Heart right ventricle (tissue), 16 donors: ENCODE data around the gene CUL4A. TPM values are rescaled to one million over a fixed set of nuclear protein-coding genes. Genes with fewer than 3 reads are reported as not detected.

Experiments used
- ATAC-seq, 8 donors: fragments of 200-7000 bp; cut with Tn5 transposase; one replicate each; pipeline ENCODE4 v1.9.1; 2020; ENCODE audit warnings: mild to moderate bottlenecking in 8 of 8, moderate library complexity in 8 of 8, moderate number of reproducible peaks in 1 of 8
- DNase-seq, 2 donors: peaks; one replicate each; pipeline ENCODE4 v3.0.0-alpha.2; 2020
- H3K27ac ChIP-seq, 10 donors: fragments of 200-600 bp; sonication (generic) in 2 of 10; one replicate each; pipeline versions ENCODE4 v1.5.0 to v1.8.0; 2020 to 2022; ENCODE audit warnings: mild to moderate bottlenecking in 3 of 10
- H3K27me3 ChIP-seq, 7 donors: fragments of 200-600 bp; one replicate each; pipeline ENCODE4 v1.8.0; 2021 to 2022; ENCODE audit warnings: mild to moderate bottlenecking in 2 of 7
- H3K36me3 ChIP-seq, 9 donors: fragments of 200-600 bp; sonication (generic) in 1 of 9; one replicate each; pipeline versions ENCODE4 v1.5.0 to v1.8.0; 2020 to 2022; ENCODE audit warnings: mild to moderate bottlenecking in 2 of 9
- H3K4me1 ChIP-seq, 9 donors: fragments of 200-600 bp; sonication (generic) in 1 of 9; one replicate each; pipeline versions ENCODE4 v1.5.0 to v1.8.0; 2020 to 2022; ENCODE audit warnings: mild to moderate bottlenecking in 4 of 9
- H3K4me3 ChIP-seq, 10 donors: fragments of 200-600 bp; sonication (generic) in 2 of 10; one replicate each; pipeline versions ENCODE4 v1.5.0 to v1.8.0; 2020 to 2022; ENCODE audit warnings: mild to moderate bottlenecking in 7 of 10, moderate library complexity in 2 of 10
- H3K9me3 ChIP-seq, 11 donors: fragments of 200-600 bp in 10 of 11; sonication (generic) in 2 of 11; one replicate each; pipeline versions ENCODE4 v1.5.0 to v1.8.0; 2013 to 2022; ENCODE audit warnings: mild to moderate bottlenecking in 2 of 11, control low read depth in 1 of 11, moderate library complexity in 1 of 11
- WGBS, 2 donors: extraction: QIAGEN DNeasy Blood & Tissue Kit; methylation state at CpG; one replicate each; pipeline ENCODE4 v1.1.7; 2013; ENCODE audit warnings: inconsistent platforms in 1 of 2; 5-methylcytosine and 5-hydroxymethylcytosine counted together
- intact Hi-C, 10 donors: fragments of 100-400 bp; cut with DNase I; formaldehyde crosslinking; loops; one replicate each; pipeline versions ENCODE4 v1.11.1 to v1.14.2; 2022
- polyA plus RNA-seq, 2 donors: library from polyadenylated mRNA; stranded (reverse); fragments of 200-250 nt; gene quantifications; one replicate each; pipeline ENCODE4 v1.2.3, GENCODE V29; 2013
- total RNA-seq, 10 donors: library from RNA; stranded (reverse); fragmentation: NEBNext Ultra II Directional in 3 of 10; extraction: Animal tissue kit (Norgen Biotek cat#: 25700) in 3 of 10; gene quantifications; one replicate each; pipeline versions ENCODE4 v1.2.1 to v1.2.4, GENCODE V29; 2021 to 2023
- TF ChIP-seq, protein P1 (sequence below), 9 donors: fragments of 200-600 bp; sonication (generic) in 2 of 9; IDR thresholded peaks; one replicate each; pipeline versions ENCODE4 v1.5.0 to v1.8.0; 2021 to 2022; ENCODE audit warnings: antibody characterized with exemption in 9 of 9, mild to moderate bottlenecking in 5 of 9, moderate library complexity in 1 of 9
- donor health status: Arrhythmogenic right ventricular cardiomyopathy.
- donor health status: ischemic (EF 13 %, LVEDD 7.1; RV severe dilation, severe dysfunction).
- donor health status: healthy with polysubstance abuse.
- donor health status: DM: no; HTN: yes; CAD: no.
- donor health status: DM: no; HTN: no; CAD: no.
- donor health status: ischemic (EF 25% LVEDD 6.9; RV normal size, moderate dysfunction).
- donor health status: ischemic (EF 25% LVEDD 5.7; RV mildly dilated, moderate dysfunction).
- donor health status: healthy.
- donor health status: DM: yes; HTN: yes; CAD: no.
- donor health status: Ischemic cardiomyopathy.
- donor health status: ischemic (EF 35%, LVEDD 5.7; RV mildly dilated, moderate dysfunction).
- donor health status: nonischemic (EF 11% LVEDD 7.7; RV severe dilation, severe dysfunction).
- donor health status: DM: yes; HTN: yes; CAD: no.
- donor health status: PGD.
- donor health status: ischemic (EF 29% LVEDD 5.4; RV normal size, mild dysfunction).
- donor health status: nonischemic (EF 23%, LVEDD 6.1; RV moderate dilation, normal function).

CUL4A gene
- total and polyA plus RNA-seq, 12 donors, result 35.8 to 141 (median 110) TPM

DNA sequence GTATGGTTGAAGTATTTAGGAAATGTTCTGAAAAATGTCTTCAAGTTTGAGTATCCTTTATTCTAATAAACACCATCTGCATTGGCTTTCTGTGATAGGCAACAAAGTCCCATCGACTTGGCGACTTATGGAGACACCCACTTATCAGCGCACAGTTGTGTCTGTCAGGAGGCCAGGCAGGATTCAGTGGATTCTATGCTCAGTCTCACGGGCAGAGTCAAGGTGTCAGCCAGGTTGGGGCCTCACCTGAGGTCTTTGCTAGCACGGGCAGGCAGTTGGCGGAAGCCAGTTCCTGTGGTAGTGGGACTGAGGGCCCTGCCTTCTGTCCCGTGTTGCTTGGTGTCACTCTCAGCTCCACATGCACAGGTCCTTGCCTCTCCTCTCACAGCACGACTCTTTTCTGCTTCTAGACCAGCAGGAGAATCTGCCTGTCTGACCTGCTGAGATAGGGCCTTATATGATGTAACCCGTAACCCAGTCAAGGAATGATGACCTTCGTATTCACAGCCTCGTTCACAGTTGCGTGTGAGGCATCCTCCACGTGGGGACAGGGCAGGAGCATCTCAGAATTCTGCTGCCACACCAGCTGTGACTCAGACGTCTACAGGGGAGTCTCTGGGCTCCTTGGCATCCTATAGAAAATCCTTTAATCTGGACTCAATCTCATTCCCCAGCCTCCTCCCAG, 10.0 kb downstream of the CUL4A start:
- intact Hi-C loops, result loop anchor here in 3 of 10 donors (10.0 kb wide), 2 partner anchors 65 to 275 kb away; partner anchors contain the start of gene PROZ (in 1 of the 3)
- H3K27ac ChIP-seq, result peak overlapping the region in 7 of 10 donors; percentile 16 to 81 (median 58)
- peaks cover 0 to 60% (median 5%) of the 10 kb centered on the region in 9 donors for H3K36me3 ChIP-seq
- no peaks in the 10 kb centered on the region for H3K27me3 ChIP-seq
- 70% methylated on average over 14 of the region's 14 CpGs for WGBS, 2 donors
- H3K4me3 ChIP-seq, result no peak overlapping the region
- TF ChIP-seq, protein P1, sequence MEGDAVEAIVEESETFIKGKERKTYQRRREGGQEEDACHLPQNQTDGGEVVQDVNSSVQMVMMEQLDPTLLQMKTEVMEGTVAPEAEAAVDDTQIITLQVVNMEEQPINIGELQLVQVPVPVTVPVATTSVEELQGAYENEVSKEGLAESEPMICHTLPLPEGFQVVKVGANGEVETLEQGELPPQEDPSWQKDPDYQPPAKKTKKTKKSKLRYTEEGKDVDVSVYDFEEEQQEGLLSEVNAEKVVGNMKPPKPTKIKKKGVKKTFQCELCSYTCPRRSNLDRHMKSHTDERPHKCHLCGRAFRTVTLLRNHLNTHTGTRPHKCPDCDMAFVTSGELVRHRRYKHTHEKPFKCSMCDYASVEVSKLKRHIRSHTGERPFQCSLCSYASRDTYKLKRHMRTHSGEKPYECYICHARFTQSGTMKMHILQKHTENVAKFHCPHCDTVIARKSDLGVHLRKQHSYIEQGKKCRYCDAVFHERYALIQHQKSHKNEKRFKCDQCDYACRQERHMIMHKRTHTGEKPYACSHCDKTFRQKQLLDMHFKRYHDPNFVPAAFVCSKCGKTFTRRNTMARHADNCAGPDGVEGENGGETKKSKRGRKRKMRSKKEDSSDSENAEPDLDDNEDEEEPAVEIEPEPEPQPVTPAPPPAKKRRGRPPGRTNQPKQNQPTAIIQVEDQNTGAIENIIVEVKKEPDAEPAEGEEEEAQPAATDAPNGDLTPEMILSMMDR (IDR thresholded peaks at IDR 0.05), result no peak
- DNase-seq (no peak), ATAC-seq (no peak)
- H3K4me1 ChIP-seq, result peaks cover 6 to 73% (median 45%) of the 10 kb centered on the region in 9 donors
- H3K9me3 ChIP-seq, result no peaks in the 10 kb centered on the region

DNA sequence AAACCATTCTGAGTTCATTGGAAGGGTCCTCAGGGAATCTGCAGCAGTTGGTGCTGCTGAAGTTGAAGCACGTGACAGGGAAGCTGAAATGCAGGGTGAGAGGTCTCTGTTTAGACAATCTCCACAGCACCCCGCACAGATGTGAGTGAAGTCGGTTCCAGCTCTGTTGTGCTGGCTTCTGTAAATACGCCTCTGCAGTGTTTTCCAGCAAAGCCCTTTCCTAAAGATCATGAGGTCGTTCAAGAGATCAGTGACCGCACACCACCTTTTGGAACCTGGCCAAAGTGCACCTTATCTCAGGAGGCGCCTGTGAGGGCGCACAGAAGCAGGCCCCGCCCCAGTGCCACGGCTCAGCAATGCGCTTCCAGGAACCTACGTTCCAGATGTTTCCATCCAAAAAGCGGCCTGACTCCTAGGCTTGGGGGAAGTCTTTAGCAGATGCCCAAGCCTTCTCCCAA, 10.8 kb downstream of the CUL4A start:
- intact Hi-C loops, result loop anchor here in 7 of 10 donors (5.0 to 10.0 kb wide), 4 partner anchors 183 to 278 kb away; partner anchors contain the start of gene MCF2L (in 1 of the 7)
- WGBS, 2 donors, result 31 to 49% methylated on average over 13 of the region's 13 CpGs
- peaks cover 6 to 73% (median 47%) of the 10 kb centered on the region in 9 donors for H3K4me1 ChIP-seq

DNA sequence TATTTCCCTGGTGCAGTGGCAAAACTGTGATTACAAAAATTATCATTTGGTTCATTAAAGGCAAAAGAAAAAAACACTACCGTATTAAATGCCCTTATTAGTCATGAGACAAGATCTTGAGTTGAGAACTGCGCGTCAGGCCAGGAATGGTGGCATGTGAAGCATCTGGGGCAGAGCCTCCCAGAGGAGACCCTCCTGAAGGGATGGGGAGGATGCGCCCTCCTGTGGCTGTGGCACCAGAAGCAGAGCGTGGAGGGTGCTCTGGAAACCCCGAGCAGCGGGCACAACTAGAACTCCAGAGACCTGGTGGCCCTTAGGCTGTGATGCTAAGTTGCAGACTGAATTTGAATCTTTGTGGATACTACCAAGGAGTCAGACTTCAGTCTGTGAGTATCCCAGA, 11.5 kb downstream of the CUL4A start:
- ATAC-seq (peak in 6 of 8 donors; percentile 24 to 78 (median 62)), DNase-seq (peak; percentile 44 to 53)
- no peaks in the 10 kb centered on the region for H3K9me3 ChIP-seq
- no peaks in the 10 kb centered on the region for H3K27me3 ChIP-seq
- peak overlapping the region in 7 of 10 donors; percentile 7 to 81 (median 58) for H3K27ac ChIP-seq
- H3K4me3 ChIP-seq, result no peak overlapping the region
- H3K4me1 ChIP-seq, result peaks cover 6 to 70% (median 47%) of the 10 kb centered on the region in 9 donors
- peaks cover 0 to 75% (median 15%) of the 10 kb centered on the region in 9 donors for H3K36me3 ChIP-seq
- WGBS, 2 donors, result 78 to 80% methylated on average over 7 of the region's 7 CpGs
- TF ChIP-seq, protein P1 (IDR thresholded peaks at IDR 0.05), result peak in 8 of 9 donors; percentile 35 to 67 (median 46)
- intact Hi-C loops, result loop anchor here in 7 of 10 donors (5.0 to 10.0 kb wide), 4 partner anchors 184 to 279 kb away; partner anchors contain the start of gene MCF2L (in 1 of the 7)

More for the DNA sequence above, 10.8 kb downstream of the CUL4A start:
- Histone ChIP-seq H3K9me3 (no peaks in the 10 kb centered on the region), H3K36me3 (peaks cover 0 to 68% (median 8%) of the 10 kb centered on the region in 9 donors), H3K27me3 (no peaks in the 10 kb centered on the region), H3K27ac (peak overlapping the region in 7 of 10 donors; percentile 16 to 81 (median 58)), H3K4me3 (no peak overlapping the region)
- ATAC-seq (peak in 5 of 8 donors; percentile 1 to 41 (median 15)), DNase-seq (peak in 1 of 2 donors; percentile 47)
- TF ChIP-seq, protein P1 (IDR thresholded peaks at IDR 0.05), result no peak

DNA sequence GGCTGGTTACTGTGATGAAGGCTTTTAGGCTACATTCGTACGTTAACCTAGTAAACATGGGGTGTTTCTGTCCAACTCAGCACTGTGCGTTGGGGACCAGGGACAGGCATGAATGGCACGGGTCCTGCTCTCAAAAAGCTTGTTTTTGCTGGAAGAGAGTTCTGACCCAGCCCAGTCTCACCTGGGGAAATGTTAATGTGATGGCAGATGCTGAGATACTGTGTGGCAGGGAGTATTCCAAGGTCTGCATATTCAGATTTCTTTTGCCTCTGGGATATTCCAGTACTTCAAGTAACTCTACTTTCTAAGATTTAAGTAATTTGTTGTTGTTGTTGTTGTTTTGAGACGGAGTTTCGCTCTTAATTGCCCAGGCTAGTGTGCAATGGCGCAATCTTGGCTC, 13.7 kb downstream of the CUL4A start:
- intact Hi-C loops, result loop anchor here in 8 of 10 donors (2.0 to 10.0 kb wide), 5 partner anchors 186 to 281 kb away; partner anchors contain the start of gene MCF2L (in 1 of the 8)
- DNase-seq (no peak), ATAC-seq (no peak)
- Histone ChIP-seq H3K27me3 (no peaks in the 10 kb centered on the region), H3K4me1 (peaks cover 0 to 52% (median 32%) of the 10 kb centered on the region in 9 donors), H3K4me3 (no peak overlapping the region), H3K9me3 (no peaks in the 10 kb centered on the region), H3K27ac (no peak overlapping the region), H3K36me3 (peaks cover 0 to 97% (median 28%) of the 10 kb centered on the region in 9 donors)
- WGBS, 2 donors, result 94 to 96% methylated on average over 7 of the region's 7 CpGs
- TF ChIP-seq, protein P1 (IDR thresholded peaks at IDR 0.05), result no peak
